ENCODE measurements around the gene CBL.
"Not testable (repeated sequence)": the region's sequence is repeated elsewhere in the genome, so short reads cannot be mapped to it uniquely, and the experiment has no call there.

Gene CBL

DNA sequence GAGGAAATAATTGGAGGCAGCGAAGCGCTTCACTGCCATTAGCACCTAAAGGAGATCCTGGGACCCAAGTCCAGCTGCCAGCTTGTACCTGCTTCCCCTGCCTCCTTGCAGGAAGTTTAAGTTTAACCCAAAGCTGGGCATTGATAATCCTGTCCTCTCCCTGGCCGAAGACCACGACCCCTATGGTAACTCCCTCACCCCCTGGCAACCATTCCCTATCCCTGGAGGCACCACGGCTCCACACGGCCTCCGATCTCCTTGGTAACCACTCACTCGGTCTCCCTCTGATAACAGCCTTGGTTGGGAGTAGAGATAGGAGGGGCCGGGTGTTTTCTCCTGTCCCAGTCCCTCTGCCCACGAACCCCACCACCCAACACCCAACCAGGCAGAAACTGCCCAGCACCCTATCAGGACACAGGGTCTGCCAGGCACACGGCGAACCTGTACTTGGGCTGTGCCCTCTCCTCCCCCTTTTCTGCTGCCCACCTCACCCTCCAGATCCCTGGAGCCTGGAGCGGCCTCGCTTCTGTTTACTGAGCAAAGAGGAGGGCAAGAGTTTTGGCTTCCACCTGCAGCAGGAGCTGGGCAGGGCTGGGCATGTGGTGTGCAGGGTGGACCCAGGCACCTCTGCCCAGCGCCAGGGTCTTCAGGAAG is 20.0 kb upstream of the CBL start:
- no peak for DNase-seq (ENCODE audit: low read depth)

DNA sequence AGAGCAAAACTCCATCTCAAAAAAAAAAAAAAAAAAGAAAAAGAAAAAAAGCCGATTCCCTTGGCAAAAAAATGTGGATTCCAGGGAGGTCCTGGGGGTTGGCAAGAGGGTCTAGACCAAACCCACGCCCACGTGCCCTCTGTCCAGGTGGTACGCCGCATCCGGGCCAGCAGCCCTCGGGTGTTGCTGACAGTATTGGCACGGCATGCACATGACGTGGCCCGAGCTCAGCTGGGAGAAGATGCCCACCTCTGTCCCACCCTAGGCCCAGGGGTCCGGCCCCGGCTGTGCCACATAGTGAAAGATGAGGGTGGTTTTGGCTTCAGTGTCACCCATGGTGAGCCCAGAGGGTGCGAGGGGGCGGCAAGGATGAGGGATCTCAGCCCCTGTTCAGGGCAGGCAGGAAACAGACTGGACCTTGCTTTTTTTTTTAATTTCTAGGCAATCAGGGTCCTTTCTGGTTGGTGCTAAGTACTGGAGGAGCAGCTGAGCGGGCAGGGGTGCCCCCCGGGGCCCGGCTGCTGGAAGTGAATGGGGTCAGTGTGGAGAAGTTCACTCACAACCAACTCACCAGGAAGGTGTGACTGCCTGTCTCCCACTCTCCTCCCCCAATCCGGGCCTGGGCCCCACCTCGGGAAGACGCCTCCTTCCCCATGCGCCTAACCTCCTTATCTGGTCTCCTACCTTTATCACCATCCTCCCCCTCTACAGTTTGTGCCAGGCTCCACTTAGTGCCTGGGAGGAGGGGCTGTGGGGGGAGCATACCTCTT is 18.8 kb upstream of the CBL start:
- DNase-seq (ENCODE audit: low read depth): no peak

DNA sequence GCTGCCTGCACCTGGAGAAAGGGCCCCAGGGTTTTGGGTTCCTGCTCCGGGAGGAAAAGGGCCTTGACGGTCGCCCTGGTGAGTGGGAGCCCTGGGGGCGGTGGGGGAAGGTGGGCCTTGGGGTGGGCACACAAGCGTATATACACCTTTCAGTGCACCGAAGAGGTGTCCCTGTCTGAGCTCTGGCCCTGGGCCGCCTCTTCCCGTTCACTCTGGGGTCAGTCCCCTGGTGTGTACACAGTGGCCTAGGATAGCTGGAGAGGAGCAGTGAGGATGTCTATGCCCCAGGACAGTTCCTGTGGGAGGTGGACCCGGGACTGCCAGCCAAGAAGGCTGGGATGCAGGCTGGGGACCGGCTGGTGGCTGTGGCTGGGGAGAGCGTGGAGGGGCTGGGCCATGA is 18.1 kb upstream of the CBL start:
- DNase-seq (ENCODE audit: low read depth): no peak

DNA sequence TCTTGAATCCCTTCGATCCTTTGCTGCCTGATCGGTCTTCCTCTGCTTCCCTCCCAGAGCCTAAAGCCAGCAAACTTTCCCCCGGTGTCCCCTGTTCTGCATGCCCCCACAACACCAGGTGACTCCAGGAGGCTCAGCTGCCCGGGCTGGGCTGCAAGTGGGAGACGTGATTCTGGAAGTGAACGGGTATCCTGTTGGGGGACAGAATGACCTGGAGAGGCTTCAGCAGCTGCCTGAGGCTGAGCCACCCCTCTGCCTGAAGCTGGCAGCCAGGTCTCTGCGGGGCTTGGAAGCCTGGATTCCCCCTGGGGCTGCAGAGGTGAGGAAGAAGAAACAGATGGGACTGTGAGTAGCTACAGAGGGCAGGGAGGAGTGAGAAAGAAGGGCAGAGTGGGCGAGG is 17.3 kb upstream of the CBL start:
- DNase-seq (ENCODE audit: low read depth): no peak

DNA sequence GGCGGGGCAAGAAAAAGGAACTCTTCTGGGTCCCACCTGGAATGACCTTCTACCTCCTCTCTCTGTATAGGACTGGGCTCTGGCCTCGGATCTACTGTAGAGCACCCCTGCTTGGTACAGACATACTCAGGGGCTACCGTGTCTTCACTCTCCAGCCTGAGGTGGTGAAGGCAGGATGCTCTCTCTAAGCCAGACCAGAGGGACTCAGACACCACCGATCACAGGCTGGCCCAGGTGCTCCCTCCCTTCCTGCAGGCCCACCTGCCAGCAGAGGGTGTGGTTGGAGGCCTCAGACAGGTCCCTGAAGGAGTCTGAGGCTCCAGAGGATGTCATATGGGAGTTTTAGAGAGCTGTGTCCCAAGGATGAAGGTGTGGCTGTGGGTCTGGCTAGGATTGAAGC is 16.7 kb upstream of the CBL start:
- no peak for DNase-seq (ENCODE audit: low read depth)

DNA sequence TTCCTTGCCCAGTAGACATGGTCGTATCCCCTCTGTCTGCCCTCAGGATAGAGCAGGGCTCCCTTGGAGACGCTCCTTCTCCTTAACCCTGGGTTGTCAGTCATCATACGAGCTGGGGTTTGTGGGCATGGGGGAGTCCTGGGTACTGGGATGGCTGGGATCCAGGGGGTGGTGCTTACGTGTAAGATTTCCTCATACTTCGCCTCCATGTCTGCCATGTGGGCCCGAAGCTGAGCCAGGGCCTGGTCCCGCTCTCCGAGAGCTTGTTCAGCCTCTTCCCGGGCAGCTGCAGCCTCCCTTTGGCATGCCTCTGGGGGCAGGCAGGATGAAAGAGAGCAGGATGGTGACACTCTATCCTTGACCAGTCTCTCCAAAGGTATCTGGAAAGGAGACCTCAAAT is 15.6 kb upstream of the CBL start:
- no peak for DNase-seq (ENCODE audit: low read depth)

DNA sequence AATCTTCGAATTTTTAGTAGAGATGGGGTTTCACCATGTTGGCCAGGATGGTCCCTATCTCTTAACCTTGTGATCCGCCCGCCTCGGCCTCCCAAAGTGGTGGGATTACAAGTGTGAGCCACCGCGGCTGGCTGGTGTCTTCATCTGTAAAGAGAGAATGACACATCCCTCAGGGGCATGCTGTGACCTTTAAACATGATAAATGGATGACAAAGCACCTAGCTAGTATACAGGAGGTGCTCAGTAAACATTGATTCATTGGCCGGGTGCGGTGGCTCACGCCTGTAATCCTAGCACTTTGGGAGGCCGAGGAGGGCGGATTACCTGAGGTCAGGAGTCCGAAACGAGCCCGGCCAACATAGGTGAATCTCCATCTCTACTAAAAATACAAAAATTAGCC is 14.9 kb upstream of the CBL start:
- DNase-seq (ENCODE audit: low read depth): not testable (repeated sequence)

DNA sequence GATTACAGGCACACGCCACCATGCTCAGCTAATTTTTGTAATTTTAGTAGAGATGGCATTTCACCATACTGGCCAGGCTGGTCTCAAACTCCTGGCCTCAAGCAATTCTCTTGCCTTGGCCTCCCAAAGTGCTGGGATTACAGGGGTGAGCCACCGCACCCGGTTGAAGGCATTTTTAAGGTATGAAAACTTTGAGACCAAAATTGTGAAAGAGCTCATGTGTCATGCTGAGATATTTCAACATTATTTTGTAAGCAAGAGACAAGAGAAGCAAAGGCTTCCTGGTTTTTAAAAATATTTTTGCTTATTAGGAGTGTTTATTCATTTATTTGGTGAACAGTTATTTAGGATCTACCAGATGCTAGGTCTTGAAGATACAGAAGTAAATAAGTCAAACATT is 14.0 kb upstream of the CBL start:
- DNase-seq (ENCODE audit: low read depth): no peak

DNA sequence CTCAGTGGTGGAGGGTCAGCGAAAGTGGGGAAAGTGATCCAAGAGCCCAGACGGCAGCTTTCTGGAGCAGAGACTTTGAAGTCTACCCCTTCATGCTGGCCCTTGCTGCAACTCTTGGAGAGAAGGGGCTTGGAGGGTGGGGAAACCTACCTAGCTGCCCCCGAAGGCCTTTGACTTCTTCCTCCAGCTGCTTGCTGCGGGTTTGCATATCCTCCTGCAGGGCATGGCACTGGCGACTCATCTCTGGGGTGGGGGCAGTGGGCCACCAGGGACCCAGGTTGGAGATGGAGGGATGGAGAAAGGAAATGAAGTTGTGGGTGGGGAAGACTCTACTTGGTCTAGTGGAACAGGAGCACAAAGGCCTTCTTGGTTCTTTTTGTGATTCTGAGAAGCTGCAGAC is 13.1 kb upstream of the CBL start:
- no peak for DNase-seq (ENCODE audit: low read depth)

DNA sequence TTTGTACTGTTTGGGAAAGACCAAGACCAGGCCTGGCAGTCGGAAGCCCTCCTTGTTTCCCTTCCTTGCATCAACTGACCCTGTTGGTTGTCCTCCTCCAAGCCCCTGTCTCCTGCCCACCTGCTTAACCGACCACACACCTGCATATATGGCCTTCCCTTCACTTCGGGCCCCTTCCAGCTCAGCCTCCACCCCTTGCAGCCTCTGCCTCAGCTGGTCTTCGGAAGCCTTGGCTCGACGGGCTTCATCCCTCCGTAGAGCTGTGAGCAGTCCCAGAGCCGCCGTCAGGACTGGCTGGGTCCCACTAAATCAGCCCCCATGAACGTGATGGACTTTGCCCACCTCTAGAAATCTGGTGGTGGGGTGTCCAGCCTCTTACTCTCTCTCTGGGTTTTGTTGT is 12.5 kb upstream of the CBL start:
- no peak for DNase-seq (ENCODE audit: low read depth)

DNA sequence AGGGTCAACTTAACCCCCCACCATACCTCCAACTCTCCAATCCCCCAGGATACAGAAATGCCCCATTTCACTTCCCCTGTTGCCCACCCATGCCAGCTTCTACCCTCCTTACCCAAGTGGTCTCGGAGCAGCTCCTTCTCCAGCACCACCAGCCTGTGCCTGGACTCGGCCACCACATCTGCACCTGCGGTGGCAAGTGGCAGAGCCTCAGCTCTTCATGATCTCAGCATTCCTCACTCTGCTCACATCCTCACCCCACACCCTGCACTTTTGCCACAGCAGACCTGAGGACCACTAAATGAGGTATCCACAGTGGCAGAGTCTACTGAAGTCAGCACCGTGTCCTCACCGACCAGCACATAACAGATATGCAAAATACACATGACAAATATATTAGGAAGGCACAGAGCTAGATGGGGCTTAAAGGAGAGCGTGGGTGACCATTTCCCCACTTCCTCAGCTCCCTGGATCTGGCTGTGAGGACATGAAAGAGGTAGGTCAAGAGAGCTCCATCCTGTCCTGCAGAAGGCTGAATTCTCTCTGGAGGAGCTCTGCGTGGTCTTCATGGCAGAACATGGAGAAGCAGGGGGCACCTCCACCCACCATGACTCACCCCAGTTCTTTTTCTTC is 11.2 kb upstream of the CBL start:
- no peak for DNase-seq (ENCODE audit: low read depth)

DNA sequence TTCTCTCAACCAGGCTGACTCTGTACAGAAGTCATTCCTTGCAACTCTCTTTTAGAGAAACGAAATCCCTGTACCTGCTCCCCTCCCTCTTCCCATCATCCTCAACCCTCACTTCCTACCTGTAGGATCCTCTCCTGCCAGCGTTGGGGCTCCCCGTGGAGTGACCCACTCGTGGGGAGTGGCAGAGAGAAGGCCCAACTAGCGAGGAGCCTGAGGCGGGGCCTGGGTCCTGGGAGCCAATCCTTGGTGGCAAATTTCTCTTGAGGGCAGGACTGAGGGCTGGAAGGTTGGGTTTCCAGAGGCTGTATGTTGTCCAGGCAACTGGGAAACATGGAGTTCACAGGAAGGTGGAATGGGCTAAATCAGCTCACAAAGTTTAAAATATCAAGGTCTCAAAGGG is 10.5 kb upstream of the CBL start:
- DNase-seq (ENCODE audit: low read depth): no peak

DNA sequence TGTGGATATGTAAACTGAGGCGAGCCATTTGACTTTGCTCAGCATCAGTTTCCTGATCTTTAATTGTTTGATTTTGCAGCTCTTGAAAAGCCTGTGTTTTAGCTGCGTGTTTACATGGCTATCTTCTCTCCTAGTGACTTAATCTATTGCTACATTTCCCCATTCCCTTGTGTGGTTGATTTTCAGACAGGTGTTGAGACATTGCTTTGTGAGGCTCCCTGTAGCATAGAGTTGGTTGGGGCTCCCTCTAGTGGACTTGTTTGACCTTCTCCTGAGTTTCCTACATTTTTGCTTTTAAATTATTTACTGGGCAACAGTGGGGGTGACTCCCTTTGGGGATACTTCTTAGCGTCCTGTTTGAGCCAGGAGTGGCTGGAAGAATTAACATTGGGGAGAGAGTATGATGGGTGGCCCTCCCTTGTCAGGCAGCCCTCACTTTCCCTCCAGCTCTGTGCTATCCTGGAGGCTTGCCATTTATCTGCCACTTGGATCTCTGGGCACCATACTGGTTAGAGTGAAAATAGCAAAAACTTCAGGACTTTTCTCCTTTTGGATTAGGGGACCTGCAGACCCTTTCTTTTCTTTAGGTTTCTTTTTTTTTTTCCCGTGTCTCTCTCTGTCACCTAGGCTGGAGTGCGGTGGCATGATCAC is 9.2 kb upstream of the CBL start:
- DNase-seq (ENCODE audit: low read depth): peak; percentile 13

DNA sequence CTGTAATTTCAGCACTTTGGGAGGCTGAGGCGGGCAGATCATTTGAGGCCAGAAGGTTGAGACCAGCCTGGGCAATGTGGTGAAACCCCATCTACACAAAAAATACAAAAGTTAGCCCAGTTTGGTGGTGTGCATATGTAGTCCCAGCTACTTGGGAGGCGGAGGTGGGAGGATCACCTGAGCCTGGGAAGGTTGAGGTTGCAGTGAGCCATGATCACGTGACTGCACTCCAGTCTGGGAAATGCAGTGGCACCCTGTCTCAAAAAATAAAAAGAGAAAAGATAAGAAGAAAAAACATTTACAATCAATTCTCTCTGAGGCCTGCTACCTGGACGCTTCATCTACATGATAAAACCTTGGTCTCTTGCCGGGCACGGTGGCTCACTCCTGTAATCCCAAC is 7.2 kb upstream of the CBL start:
- DNase-seq (ENCODE audit: low read depth): no peak

DNA sequence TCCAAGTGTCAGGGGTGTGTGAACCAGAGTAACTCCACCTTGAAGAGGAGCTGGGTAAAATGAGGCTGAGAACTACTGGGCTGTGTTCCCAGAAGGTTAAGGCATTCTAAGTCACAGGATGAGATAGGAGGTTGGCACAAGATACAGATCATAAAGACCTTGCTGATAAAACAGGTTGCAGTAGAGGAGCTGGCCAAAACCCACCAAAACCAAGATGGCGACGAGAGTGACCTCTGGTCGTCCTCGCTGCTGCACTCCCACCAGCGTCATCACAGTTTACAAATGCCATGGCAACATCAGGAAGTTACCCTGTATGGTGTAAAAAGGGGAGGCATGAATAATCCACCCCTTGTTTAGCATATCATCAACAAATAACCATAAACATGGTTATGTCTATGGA is 4.9 kb upstream of the CBL start:
- not testable (repeated sequence) for DNase-seq (ENCODE audit: low read depth)

DNA sequence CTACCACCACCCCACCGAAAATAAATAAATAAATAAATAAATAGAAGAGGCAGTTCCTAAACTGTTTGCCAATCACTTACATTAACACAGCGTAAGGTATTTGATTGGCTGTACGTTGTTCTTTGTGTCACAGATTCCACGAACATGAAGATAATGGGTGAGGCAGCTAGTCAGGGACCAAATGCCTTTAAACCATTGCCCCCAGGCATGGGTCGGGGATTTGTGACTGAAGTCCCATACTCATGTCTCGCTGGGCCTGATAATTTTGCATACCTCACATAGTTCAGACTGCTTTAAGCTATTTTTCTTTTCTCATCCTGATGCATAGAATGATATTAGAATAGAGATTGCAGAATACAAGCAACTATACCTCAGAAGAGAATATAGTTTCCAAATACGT is 3.6 kb upstream of the CBL start:
- no peak for DNase-seq (ENCODE audit: low read depth)

DNA sequence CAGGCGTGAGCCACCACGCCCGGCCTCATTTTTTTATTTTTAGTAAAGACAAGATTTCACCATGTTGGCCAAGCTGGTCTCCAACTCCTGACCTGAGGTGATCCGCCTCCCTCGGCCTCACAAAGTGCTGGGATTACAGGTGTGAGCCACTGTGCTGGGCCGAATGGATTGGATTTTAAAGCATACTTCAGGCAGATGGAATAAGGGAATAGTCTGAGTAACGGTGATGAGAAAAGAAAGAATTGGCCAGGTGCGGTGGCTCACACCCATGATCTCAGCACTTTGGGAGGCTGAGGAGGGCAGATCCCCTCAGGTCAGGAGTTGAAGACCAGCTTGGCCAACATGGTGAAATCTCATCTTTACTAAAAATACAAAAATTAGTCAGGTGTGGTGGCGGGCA is 2.1 kb upstream of the CBL start:
- no peak for DNase-seq (ENCODE audit: low read depth)

DNA sequence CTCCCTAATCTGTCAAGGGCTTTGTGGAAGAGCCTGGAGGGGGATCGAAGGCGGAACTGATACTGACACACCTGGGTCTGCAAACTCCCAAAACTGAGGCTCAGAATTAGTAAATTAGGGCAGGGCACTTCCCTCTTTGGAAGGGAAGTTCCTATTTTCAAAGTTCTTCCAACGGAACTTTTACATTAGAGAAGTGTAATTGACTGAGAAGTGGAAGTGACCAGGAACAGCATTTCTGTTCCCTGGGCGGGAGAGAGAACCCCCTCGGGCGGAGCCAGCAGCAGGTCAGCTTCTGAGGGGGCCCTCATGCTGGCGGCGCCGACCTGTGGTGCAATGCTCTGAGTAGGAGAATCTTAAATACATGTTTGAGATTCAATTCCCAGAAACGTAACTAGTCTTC is 1.1 kb upstream of the CBL start:
- DNase-seq (ENCODE audit: low read depth): no peak

DNA sequence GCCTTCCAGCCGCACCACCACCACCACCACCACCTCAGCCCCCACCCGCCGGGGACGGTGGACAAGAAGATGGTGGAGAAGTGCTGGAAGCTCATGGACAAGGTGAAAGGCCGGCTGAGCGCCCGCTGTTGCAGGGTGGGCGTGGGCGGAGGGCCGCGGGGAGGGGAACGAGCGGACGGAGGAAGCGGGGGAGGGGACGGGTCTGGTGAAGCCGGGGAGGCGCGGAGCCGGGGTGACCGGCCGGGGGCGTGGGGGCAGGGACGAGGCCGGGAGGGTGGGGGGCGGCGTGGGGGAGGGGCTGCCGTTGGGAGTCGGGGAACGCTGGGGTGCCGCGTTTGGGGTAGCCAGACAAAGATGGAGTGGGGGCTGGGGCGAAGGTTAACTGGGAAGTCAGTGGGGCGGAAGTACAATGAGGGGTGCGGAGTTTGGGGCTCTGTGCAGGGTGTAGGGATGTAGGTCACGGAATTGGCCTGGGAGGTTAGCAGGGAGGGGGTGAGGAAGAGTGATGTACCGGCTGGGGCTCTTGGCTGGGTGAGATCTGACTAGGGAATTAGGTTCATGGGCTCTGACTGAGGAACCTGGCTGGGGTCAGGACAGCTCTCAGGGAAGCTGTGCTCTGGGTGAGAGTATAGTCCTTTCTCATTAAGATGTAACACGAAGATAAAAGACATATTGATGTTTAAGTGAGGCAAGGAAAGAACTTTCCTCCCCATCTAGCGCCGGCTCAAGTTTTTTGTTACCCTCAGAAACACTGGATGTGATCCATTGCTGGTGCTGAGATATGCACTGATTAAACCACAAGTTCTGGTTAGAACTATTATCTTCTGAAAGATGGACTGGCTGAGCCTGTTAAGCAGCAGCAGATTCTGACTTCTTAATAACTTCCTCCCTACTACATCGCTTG is 624 bp downstream of the CBL start:
- peak; percentile 15 for DNase-seq (ENCODE audit: low read depth)

DNA sequence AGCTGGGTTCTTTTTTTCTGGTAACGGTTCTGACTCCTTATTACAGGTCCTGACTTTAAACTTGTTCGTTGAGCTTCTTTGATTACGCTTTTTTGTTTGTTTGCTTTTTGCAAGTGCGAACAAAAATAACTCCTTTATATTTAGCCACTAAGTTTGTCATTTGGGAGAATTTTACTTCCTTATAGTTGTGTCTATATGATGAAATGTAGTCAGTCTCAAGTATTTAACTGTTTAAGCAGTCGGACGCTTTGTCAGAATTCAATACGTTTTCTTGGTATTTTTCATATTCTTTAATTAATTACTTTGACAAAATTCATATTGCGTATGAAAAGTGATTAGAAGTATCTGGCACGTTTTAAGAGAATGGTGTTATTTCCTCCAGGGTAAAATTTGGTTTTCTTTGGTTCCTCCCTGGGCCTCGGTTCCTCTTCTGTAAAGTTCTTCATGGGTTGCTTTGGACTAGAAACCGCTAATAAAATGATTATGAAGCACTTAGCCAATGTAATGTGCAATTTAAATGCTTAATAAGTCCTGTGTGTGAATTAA is 1.3 kb downstream of the CBL start:
- no peak for DNase-seq (ENCODE audit: low read depth)

DNA sequence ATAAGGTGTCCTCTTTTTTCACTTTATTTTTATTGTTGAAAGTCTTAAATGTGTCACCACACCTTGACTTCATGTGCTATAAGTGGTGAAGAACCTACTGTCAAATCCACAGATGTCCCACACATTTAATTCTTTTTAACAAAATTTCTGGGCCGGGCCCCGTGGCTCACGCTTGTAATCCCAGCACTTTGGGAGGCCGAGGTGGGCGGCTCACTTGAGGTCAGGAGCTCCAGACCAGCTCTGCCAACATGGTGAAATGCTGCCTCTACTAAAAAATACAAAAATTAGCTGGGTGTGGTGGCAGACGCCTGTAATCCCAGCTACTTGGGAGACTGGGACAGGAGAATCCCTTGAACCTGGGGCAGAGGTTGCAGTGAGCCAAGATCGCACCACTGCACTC is 3.0 kb downstream of the CBL start:
- no peak for DNase-seq (ENCODE audit: low read depth)

DNA sequence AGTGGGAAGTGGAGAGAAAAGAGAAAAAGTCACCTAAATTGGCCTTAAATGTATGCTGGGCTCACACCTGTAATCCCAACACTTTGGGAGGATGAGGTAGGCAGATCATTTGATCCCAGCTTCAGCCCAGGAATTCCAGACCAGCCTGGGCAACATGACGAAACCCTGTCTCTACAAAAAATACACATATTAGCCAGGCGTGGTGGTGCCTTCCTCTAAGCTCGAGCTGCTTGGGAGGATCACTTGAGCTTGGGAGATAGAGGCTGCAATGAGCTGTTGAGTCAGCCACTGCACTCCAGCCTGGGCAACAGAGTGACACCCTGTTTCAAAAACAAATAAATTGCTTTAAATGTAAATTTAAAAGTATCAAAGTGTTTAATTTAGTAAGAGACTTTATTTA is 3.9 kb downstream of the CBL start:
- no peak for DNase-seq (ENCODE audit: low read depth)
